ENCODE results near the gene AMPH.
"Not testable (repeated sequence)": the region's sequence is repeated elsewhere in the genome, so short reads cannot be mapped to it uniquely, and the experiment has no call there.

The AMPH gene

GRCh38 chr7:38391751-38392150 lies 239.4 kb downstream of the AMPH start:
- DNase-seq, result no peak

- no peak for DNase-seq
These were observed 245.5 kb downstream of the AMPH start for GRCh38 chr7:38385682-38386081.

GRCh38 chr7:38383281-38383680 lies 247.9 kb downstream of the AMPH start:
- no peak for DNase-seq

- DNase-seq, result no peak
These were observed 248.5 kb downstream of the AMPH start for GRCh38 chr7:38382684-38383083.

- DNase-seq, result no peak
These were observed 255.7 kb downstream of the AMPH start for GRCh38 chr7:38375453-38375852.

- no peak for DNase-seq
These were observed 256.7 kb downstream of the AMPH start for GRCh38 chr7:38374507-38374906.

GRCh38 chr7:38373155-38373554 lies 258.0 kb downstream of the AMPH start:
- DNase-seq, result no peak

- no peak for DNase-seq
These were observed 258.9 kb downstream of the AMPH start for GRCh38 chr7:38372290-38372689.

GRCh38 chr7:38369816-38370493 lies 261.2 kb downstream of the AMPH start:
- no peak for DNase-seq

GRCh38 chr7:38368191-38368605 lies 263.0 kb downstream of the AMPH start:
- DNase-seq, result no peak

GRCh38 chr7:38367301-38367890 lies 263.8 kb downstream of the AMPH start:
- no peak for DNase-seq

- not testable (repeated sequence) for DNase-seq
These were observed 267.8 kb downstream of the AMPH start for GRCh38 chr7:38363379-38363778.

- DNase-seq, result not testable (repeated sequence)
These were observed 268.4 kb downstream of the AMPH start for GRCh38 chr7:38362611-38363237.

GRCh38 chr7:38360776-38361175 lies 270.4 kb downstream of the AMPH start:
- no peak for DNase-seq

GRCh38 chr7:38359071-38359601 lies 272.0 kb downstream of the AMPH start:
- DNase-seq, result not testable (repeated sequence)

GRCh38 chr7:38358273-38358831 lies 272.8 kb downstream of the AMPH start:
- DNase-seq, result not testable (repeated sequence)

- not testable (repeated sequence) for DNase-seq
These were observed 276.8 kb downstream of the AMPH start for GRCh38 chr7:38354271-38354851.

GRCh38 chr7:38353431-38353881 lies 277.7 kb downstream of the AMPH start:
- DNase-seq, result not testable (repeated sequence)

- DNase-seq, result no peak
These were observed 279.6 kb downstream of the AMPH start for GRCh38 chr7:38351601-38352000.

- DNase-seq, result not testable (repeated sequence)
These were observed 280.4 kb downstream of the AMPH start for GRCh38 chr7:38350777-38351176.

- DNase-seq, result not testable (repeated sequence)
These were observed 281.1 kb downstream of the AMPH start for GRCh38 chr7:38349869-38350583.

- not testable (repeated sequence) for DNase-seq
These were observed 281.9 kb downstream of the AMPH start for GRCh38 chr7:38349126-38349795.

All from DMS79 (cell line).